HK-2 (cell line): ENCODE results near the gene CD58.

Experiments
- DNase-seq: peaks from one replicate; pipeline ENCODE4 v3.0.0-alpha.2; 2018; ENCODE audit not compliant: unreplicated experiment

Gene CD58

GRCh38 chr1:116471241-116471640 lies 99.6 kb downstream of the CD58 start:
- no peak for DNase-seq

- no peak for DNase-seq
These were observed 100.2 kb downstream of the CD58 start for GRCh38 chr1:116470671-116471070.

GRCh38 chr1:116466810-116467557 lies 103.8 kb downstream of the CD58 start:
- no peak for DNase-seq

GRCh38 chr1:116465845-116466685 lies 104.8 kb downstream of the CD58 start:
- no peak for DNase-seq

GRCh38 chr1:116465477-116465844 lies 105.4 kb downstream of the CD58 start:
- DNase-seq = no peak
